GM12878 (cell line): ENCODE measurements around the gene SMOC2. TPM values are rescaled to one million over a fixed set of nuclear protein-coding genes. Genes with fewer than 3 reads are reported as not detected.

Experiments used
- ATAC-seq: fragments of 200-7000 bp; cut with Tn5 transposase; 3 replicates; pipeline ENCODE4 v1.9.1; 2020; ENCODE audit warnings: mild to moderate bottlenecking, moderate library complexity
- BruUV-seq: library from RNA; stranded (reverse); fragments of 400-500 nt; replicated peaks from 2 replicates; lab custom pipeline; 2021; lab: Mats Ljungman, UMichigan
- CTCF ChIA-PET: fragments of 300-600 bp; sonication (Branson Sonifier 250); formaldehyde crosslinking; extraction: SDS; loops from one replicate; lab custom pipeline; 2021; ENCODE audit warnings: inconsistent platforms; lab: Yijun Ruan, JAX
- POLR2A ChIA-PET: fragments of 350-600 bp; formaldehyde crosslinking; extraction: SDS; loops from one replicate; lab custom pipeline; 2021; ENCODE audit warnings: inconsistent platforms; lab: Charles Lee
- RAD21 ChIA-PET: fragments of 300-600 bp; sonication (Branson Sonifier 250); formaldehyde crosslinking; loops from one replicate; lab custom pipeline; 2023; ENCODE audit warnings: antibody characterized with exemption; ENCODE audit not compliant: unreplicated experiment; lab: Charles Lee
- SMC1A ChIA-PET: fragments of 300-600 bp; sonication (Branson Sonifier 250); formaldehyde crosslinking; loops from one replicate; lab custom pipeline; 2023; ENCODE audit not compliant: unreplicated experiment, uncharacterized antibody; lab: Charles Lee
- DNase-seq: peaks from one replicate; pipeline ENCODE4 v3.0.0-alpha.2; 2011; ENCODE audit warnings: low read depth, low spot score
- FAIRE-seq: peaks from 3 replicates; lab custom pipeline; 2011; peaks lifted over from hg19 to GRCh38; lab: Jason Lieb, UNC
- H2AFZ ChIP-seq: 2 replicates; pipeline ENCODE4 v1.6.0; 2011; ENCODE audit warnings: low read depth, low read length, control low read depth; ENCODE audit not compliant: control insufficient read depth
- H3K27ac ChIP-seq: 2 replicates; pipeline ENCODE4 v1.5.1; 2011; ENCODE audit warnings: control low read depth; ENCODE audit not compliant: control insufficient read depth, insufficient read depth
- H3K27me3 ChIP-seq, 2 experiments: replicated peaks in 1 of 2; 2 replicates each; pipeline versions ENCODE4 v1.6.0 to v1.6.1; 2011; ENCODE audit warnings: low read length in 1 of 2; ENCODE audit not compliant: control insufficient read depth in 2 of 2, insufficient read depth in 2 of 2
- H3K36me3 ChIP-seq, 2 experiments: 2 replicates each; pipeline ENCODE4 v1.5.1; 2011; ENCODE audit warnings: low read length in 1 of 2; ENCODE audit not compliant: control insufficient read depth in 2 of 2, insufficient read depth in 2 of 2
- H3K4me1 ChIP-seq: 2 replicates; pipeline ENCODE4 v1.6.1; 2011; ENCODE audit warnings: mild to moderate bottlenecking, low read length, moderate library complexity, mixed read lengths; ENCODE audit not compliant: control insufficient read depth, insufficient read depth
- H3K4me2 ChIP-seq: 2 replicates; pipeline ENCODE4 v1.6.0; 2011; ENCODE audit warnings: control low read depth; ENCODE audit not compliant: control insufficient read depth, insufficient read depth
- H3K4me3 ChIP-seq: fragments of 200-600 bp; sonication (generic); 2 replicates; pipeline ENCODE4 v1.5.1; 2016
- H3K79me2 ChIP-seq: 2 replicates; pipeline ENCODE4 v1.6.0; 2011; ENCODE audit warnings: low read length; ENCODE audit not compliant: control insufficient read depth, insufficient read depth
- H3K9ac ChIP-seq: 2 replicates; pipeline ENCODE4 v1.8.0; 2011; ENCODE audit warnings: low read length, control low read depth, mixed read lengths; ENCODE audit not compliant: control insufficient read depth, insufficient read depth
- H3K9me3 ChIP-seq: replicated peaks from 3 replicates; pipeline ENCODE4 v1.5.1; 2011; ENCODE audit warnings: mild to moderate bottlenecking, low read length; ENCODE audit not compliant: control insufficient read depth, insufficient read depth
- H4K20me1 ChIP-seq: 2 replicates; pipeline ENCODE4 v1.6.0; 2011; ENCODE audit not compliant: control insufficient read depth, insufficient read depth
- BMI1 ChIP-seq: fragments of 450-650 bp; IDR thresholded peaks from 2 replicates; pipeline ENCODE4 v1.6.1; 2016; ENCODE audit warnings: mild to moderate bottlenecking, moderate library complexity, borderline replicate concordance
- CEBPB ChIP-seq, 2 experiments: fragments of 150-350 bp in 1 of 2; IDR thresholded peaks; 2 replicates each; pipeline ENCODE4 v1.6.1; 2012 to 2014; ENCODE audit warnings: low read depth in 2 of 2, low read length in 2 of 2, borderline replicate concordance in 1 of 2, inconsistent platforms in 1 of 2
- CEBPZ ChIP-seq: fragments of 150-350 bp; IDR thresholded peaks from 2 replicates; pipeline ENCODE4 v1.6.1; 2016; ENCODE audit warnings: low read depth, low read length
- EP300 ChIP-seq, 2 experiments: fragments of 150-350 bp in 1 of 2; IDR thresholded peaks; 2 replicates each; pipeline ENCODE4 v1.6.1; 2011 to 2012; ENCODE audit warnings: low read depth in 2 of 2, low read length in 2 of 2, borderline replicate concordance in 1 of 2, improper control_type of control experiment in 1 of 2, inconsistent platforms in 1 of 2; ENCODE audit not compliant: control insufficient read depth in 1 of 2
- ETV6 ChIP-seq, 2 experiments: fragments of 450-650 bp in 1 of 2; IDR thresholded peaks in 1 of 2; conservative IDR thresholded peaks in 1 of 2; 2 replicates each; pipeline ENCODE4 v1.6.1; 2014; ENCODE audit warnings: antibody characterized with exemption in 1 of 2, borderline replicate concordance in 1 of 2, low read depth in 1 of 2, mild to moderate bottlenecking in 1 of 2, moderate library complexity in 1 of 2
- IRF3 ChIP-seq: fragments of 450-650 bp; IDR thresholded peaks from 2 replicates; pipeline ENCODE4 v1.6.1; 2014; ENCODE audit warnings: mild to moderate bottlenecking
- PML ChIP-seq: IDR thresholded peaks from 2 replicates; pipeline ENCODE4 v1.6.1; 2012; ENCODE audit warnings: low read length, inconsistent platforms
- RBBP5 ChIP-seq: fragments of 200-600 bp; sonication (generic); conservative IDR thresholded peaks from 2 replicates; pipeline ENCODE4 v1.6.1; 2016
- SIX5 ChIP-seq: IDR thresholded peaks from 2 replicates; pipeline ENCODE4 v1.6.1; 2011; ENCODE audit warnings: mild to moderate bottlenecking, low read depth, low read length, moderate library complexity; ENCODE audit not compliant: severe bottlenecking
- SRF ChIP-seq, 2 experiments: IDR thresholded peaks; 2 replicates each; pipeline ENCODE4 v1.6.1; 2011; ENCODE audit warnings: low read depth in 2 of 2, low read length in 2 of 2, mild to moderate bottlenecking in 1 of 2, moderate library complexity in 1 of 2
- ZBED1 ChIP-seq: IDR thresholded peaks from 2 replicates; pipeline ENCODE4 v1.6.1; 2016; ENCODE audit warnings: borderline replicate concordance
- WGBS: methylation state at CpG from one replicate; pipeline ENCODE4 v1.1.6; 2016; ENCODE audit warnings: low lambda C conversion rate; ENCODE audit not compliant: insufficient replicate concordance, insufficient coverage; ENCODE audit errors: missing lambda C conversion rate; 5-methylcytosine and 5-hydroxymethylcytosine counted together
- in situ Hi-C: fragments of 300-500 bp; cut with MboI; formaldehyde crosslinking; loops from 9 replicates; pipeline ENCODE4 v1.14.3; 2018; ENCODE audit warnings: mixed read lengths
- intact Hi-C: fragments of 100-400 bp; cut with micrococcal nuclease; formaldehyde crosslinking; loops from one replicate; pipeline ENCODE4 v1.14.2; 2022; ENCODE audit not compliant: unreplicated experiment
- polyA plus RNA-seq, 11 experiments: library from polyadenylated mRNA; depleted of rRNA in 4 of 11; unstranded in 6 of 11; stranded (reverse) in 5 of 11; fragments of >200 nt; fragmentation: Nextera tagmentation in 4 of 11; fragmentation: Illumina TruSeq in 1 of 11; extraction: Ambion mirVana in 4 of 11; extraction: Trizol in 1 of 11; gene quantifications; 1 replicate in 1 of 11; 2 replicates in 10 of 11; pipeline versions ENCODE4 v1.2.1 to v1.2.3, GENCODE V29; 2011 to 2016; ENCODE audit warnings: inconsistent platforms in 2 of 11, missing spikeins in 2 of 11, low read depth in 1 of 11
- total RNA-seq, 4 experiments: library from RNA; depleted of rRNA in 3 of 4; stranded (reverse); fragments of >200 nt in 3 of 4; fragmentation: Illumina TruSeq in 1 of 4; extraction: Trizol in 1 of 4; gene quantifications; 2 replicates each; pipeline versions ENCODE4 v1.2.1 to v1.2.3, GENCODE V29; 2013 to 2021

Gene SMOC2
- total and polyA plus RNA-seq, 10 of the 15 experiments (the other 5 are each of a cell fraction or from before 2014, with no cell fraction given) = 0.10 to 0.12 TPM; not detected in 8

GRCh38 chr6:168640181-168640580 is 199.2 kb downstream of the SMOC2 start:
- no peak for DNase-seq
- WGBS = 14% methylated on average over 8 of the region's 8 CpGs
- TF ChIP-seq RBBP5 (no peak), ETV6 (conservative IDR thresholded peaks at IDR 0.05 in 1 of 2, IDR thresholded peaks at IDR 0.05 in 1 of 2; ENCODE audit: borderline replicate concordance in 1 of 2, low read depth in 1 of 2) (no peak), PML (no peak), ZBED1 (no peak), BMI1 (no peak), EP300 (IDR thresholded peaks at IDR 0.05; ENCODE audit: borderline replicate concordance in 1 of 2, control insufficient read depth in 1 of 2, low read depth in 2 of 2, low read length in 2 of 2) (no peak), SRF (IDR thresholded peaks at IDR 0.05; ENCODE audit: low read depth in 2 of 2, low read length in 2 of 2) (no peak), CEBPZ (no peak), CEBPB (IDR thresholded peaks at IDR 0.05; ENCODE audit: borderline replicate concordance in 1 of 2, low read depth in 2 of 2, low read length in 2 of 2) (no peak), SIX5 (no peak), IRF3 (no peak)
- no peak for FAIRE-seq
- H3K4me1 ChIP-seq = no peaks in the 10 kb centered on the region
- H3K79me2 ChIP-seq = no peaks in the 10 kb centered on the region
- ChIA-PET CTCF (no interaction called here), RAD21 (no interaction called here), POLR2A (no interaction called here), SMC1A (no interaction called here)
- H3K4me3 ChIP-seq = no peak overlapping the region
- H3K27ac ChIP-seq = no peak overlapping the region
- in situ Hi-C loops (no loop called here), intact Hi-C loops (no loop called here)
- no peak overlapping the region for H2AFZ ChIP-seq
- no peak for ATAC-seq
- H3K4me2 ChIP-seq = no peak overlapping the region
- H3K9me3 ChIP-seq = no peaks in the 10 kb centered on the region; the same call in 2 of the 3 replicates
- H3K36me3 ChIP-seq = no peaks in the 10 kb centered on the region
- no peaks in the 10 kb centered on the region for H3K27me3 ChIP-seq
- no peak overlapping the region for H3K9ac ChIP-seq
- H4K20me1 ChIP-seq = no peaks in the 10 kb centered on the region
- BruUV-seq = no TSS peak
